Activated T-helper 1 cell treated with anti-CD3 and anti-CD28 coated beads, Interleukin-12 subunit alpha, Interleukin-12 subunit beta, Interleukin-2, Interleukin-4 antibody, amounts not matched to agents 30 ng/mL and 10 ng/mL and 1 ng/mL, durations not matched to agents 14 hours and 24 hours and 36 hours (primary cell): ENCODE results near the gene GHITM. TPM values are rescaled to one million over a fixed set of nuclear protein-coding genes. Genes with fewer than 3 reads are reported as not detected.
"Not testable (repeated sequence)": the region's sequence is repeated elsewhere in the genome, so short reads cannot be mapped to it uniquely, and the experiment has no call there.

Experiments used
- DNase-seq: peaks from one replicate; pipeline ENCODE4 v3.0.0; 2021; ENCODE audit warnings: low spot score
- H3K27ac Mint-ChIP-seq: one replicate; pipeline ENCODE4 v1.8.0; 2021; ENCODE audit warnings: mild to moderate bottlenecking, mixed read lengths
- H3K27me3 Mint-ChIP-seq: one replicate; pipeline ENCODE4 v1.8.0; 2022; ENCODE audit warnings: mild to moderate bottlenecking, moderate library complexity, mixed read lengths; ENCODE audit not compliant: insufficient read depth
- H3K36me3 Mint-ChIP-seq: one replicate; pipeline ENCODE4 v1.8.0; 2021; ENCODE audit warnings: low read depth, mixed read lengths
- H3K4me1 Mint-ChIP-seq: one replicate; pipeline ENCODE4 v1.8.0; 2021; ENCODE audit warnings: low read depth, mixed read lengths
- H3K4me3 Mint-ChIP-seq: one replicate; pipeline ENCODE4 v1.8.0; 2021; ENCODE audit warnings: mild to moderate bottlenecking, moderate library complexity, mixed read lengths
- H3K9me3 Mint-ChIP-seq: one replicate; pipeline ENCODE4 v1.8.0; 2021; ENCODE audit warnings: mixed read lengths
- intact Hi-C: fragments of 100-400 bp; cut with micrococcal nuclease; formaldehyde crosslinking; loops from one replicate; pipeline ENCODE4 v1.15.1; 2024
- total RNA-seq: library from RNA; stranded (reverse); gene quantifications from 2 replicates; pipeline ENCODE4 v1.2.3, GENCODE V29; 2022

Gene GHITM
- total RNA-seq, 1 donor from 2014 or later: 140 TPM

DNA sequence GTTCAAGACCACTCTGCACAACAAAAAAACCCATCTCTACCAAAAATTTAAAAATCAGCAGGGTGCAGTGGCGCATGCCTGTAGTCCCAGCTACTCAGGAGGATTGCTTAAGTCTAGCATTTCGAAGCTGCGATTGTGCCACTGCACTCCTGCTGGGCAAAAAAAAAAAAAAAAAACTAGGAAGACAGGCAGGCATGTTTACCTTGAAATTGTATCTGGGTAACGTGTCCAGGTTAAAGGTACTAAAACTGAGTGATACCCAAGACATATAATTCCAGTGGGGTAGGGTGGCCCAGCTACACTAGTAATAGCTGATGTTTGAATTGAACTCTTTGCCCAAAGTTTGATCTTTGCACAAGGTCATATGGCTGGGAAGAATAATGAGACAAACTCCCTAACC lies 16.2 kb downstream of the GHITM start:
- H3K9me3 Mint-ChIP-seq: no peaks in the 10 kb centered on the region
- no peak for DNase-seq
- peaks cover 6% of the 10 kb centered on the region for H3K27me3 Mint-ChIP-seq
- H3K4me1 Mint-ChIP-seq: peaks cover 9% of the 10 kb centered on the region
- intact Hi-C loops: loop anchor here (5.0 kb wide), 1 partner anchor 37 kb away; the partner anchor contains the start of gene CDHR1
- H3K4me3 Mint-ChIP-seq: no peak overlapping the region
- H3K36me3 Mint-ChIP-seq: peaks cover 19% of the 10 kb centered on the region
- H3K27ac Mint-ChIP-seq: no peak overlapping the region

DNA sequence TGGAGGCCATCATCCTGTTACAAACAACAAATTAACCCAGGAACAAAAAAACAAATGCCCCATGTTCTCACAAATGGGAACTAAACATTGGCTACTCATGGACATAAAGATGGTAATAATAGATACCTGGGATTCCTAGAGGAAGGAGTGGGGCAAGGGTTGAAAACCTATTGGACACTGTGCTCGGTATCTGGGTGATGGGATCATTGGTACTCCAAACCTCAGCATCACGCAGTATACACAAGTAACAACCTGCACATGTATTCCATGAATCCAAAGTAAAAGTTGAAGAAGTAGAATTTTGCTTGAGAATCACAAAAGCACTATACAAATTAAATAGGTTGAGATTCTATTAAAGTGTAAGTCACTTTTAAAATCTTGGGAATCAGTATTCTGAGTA lies 16.7 kb downstream of the GHITM start:
- Mint-ChIP-seq H3K9me3 (no peaks in the 10 kb centered on the region), H3K4me3 (no peak overlapping the region), H3K4me1 (peaks cover 9% of the 10 kb centered on the region), H3K36me3 (peaks cover 14% of the 10 kb centered on the region), H3K27ac (no peak overlapping the region), H3K27me3 (peaks cover 9% of the 10 kb centered on the region)
- intact Hi-C loops: loop anchor here (5.0 kb wide), 1 partner anchor 36 kb away; the partner anchor contains the start of gene CDHR1
- no peak for DNase-seq

DNA sequence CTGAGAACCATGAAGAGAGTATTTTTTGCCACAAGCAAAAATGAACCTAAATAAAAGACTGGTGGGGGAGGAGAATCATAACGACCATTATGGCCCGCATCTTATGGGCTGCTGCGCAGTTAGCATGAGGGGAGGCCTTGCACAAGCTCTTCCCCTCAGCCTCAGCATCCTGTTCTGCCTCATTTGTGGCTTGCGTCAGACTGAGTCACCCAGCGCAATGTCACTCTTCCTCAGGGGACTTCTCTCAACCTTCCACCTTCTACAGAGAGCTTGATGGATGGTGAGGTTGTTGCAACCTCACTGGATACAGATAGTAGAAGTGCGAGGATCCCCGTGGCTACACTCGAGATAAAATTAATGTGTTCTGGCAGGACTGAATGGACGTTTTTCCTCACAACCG lies 17.5 kb downstream of the GHITM start:
- Mint-ChIP-seq H3K9me3 (no peaks in the 10 kb centered on the region), H3K36me3 (peaks cover 12% of the 10 kb centered on the region), H3K27ac (no peak overlapping the region), H3K4me3 (no peak overlapping the region), H3K27me3 (peaks cover 9% of the 10 kb centered on the region), H3K4me1 (peaks cover 9% of the 10 kb centered on the region)
- intact Hi-C loops: loop anchor here (5.0 kb wide), 1 partner anchor 36 kb away; the partner anchor contains the start of gene CDHR1
- DNase-seq: no peak

DNA sequence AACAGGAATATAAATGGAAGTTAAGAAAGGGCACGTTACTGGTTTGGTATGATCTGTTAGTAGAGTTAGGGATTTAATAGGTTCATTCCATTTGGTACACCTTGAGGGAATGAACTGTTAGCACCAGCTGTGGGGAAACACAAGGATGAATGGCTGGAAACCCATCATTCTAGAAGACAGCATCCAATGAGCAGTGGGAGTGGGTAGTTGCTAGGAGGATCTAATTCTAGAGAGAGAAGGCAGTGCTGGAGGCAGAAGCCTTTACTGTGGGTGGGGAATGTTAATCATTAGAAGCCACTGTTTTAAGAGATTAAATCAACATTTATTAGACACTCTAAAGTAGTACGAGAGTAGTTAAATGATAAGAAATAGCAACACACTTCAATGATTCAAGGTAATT lies 18.8 kb downstream of the GHITM start:
- intact Hi-C loops: loop anchor here (5.0 kb wide), 1 partner anchor 34 kb away; the partner anchor contains the start of gene CDHR1
- H3K4me3 Mint-ChIP-seq: no peak overlapping the region
- peaks cover 9% of the 10 kb centered on the region for H3K27me3 Mint-ChIP-seq
- H3K36me3 Mint-ChIP-seq: peaks cover 9% of the 10 kb centered on the region
- DNase-seq: no peak
- no peak overlapping the region for H3K27ac Mint-ChIP-seq
- no peaks in the 10 kb centered on the region for H3K9me3 Mint-ChIP-seq
- peaks cover 9% of the 10 kb centered on the region for H3K4me1 Mint-ChIP-seq

DNA sequence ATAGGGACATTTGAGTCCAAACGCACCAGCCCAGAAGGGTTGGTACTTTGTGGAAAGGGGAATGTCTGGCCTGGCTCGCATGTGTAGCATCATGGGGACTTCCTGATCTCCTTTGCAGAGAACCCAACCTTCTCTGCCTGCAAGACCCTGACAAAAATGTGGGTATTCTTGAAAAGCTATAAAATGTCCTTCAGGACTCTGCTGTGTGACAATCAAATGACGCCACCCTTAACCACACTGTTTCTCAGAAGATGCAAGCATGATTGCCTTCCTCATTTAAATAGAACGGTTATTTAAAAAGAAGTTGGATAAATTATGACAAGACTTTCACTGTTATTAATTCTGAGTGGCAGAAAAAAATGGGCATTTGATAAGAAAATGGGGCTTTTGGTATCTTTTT lies 19.2 kb downstream of the GHITM start:
- peaks cover 9% of the 10 kb centered on the region for H3K4me1 Mint-ChIP-seq
- intact Hi-C loops: loop anchor here (5.0 kb wide), 1 partner anchor 34 kb away; the partner anchor contains the start of gene CDHR1
- H3K27me3 Mint-ChIP-seq: peaks cover 11% of the 10 kb centered on the region
- DNase-seq: no peak
- no peak overlapping the region for H3K4me3 Mint-ChIP-seq
- no peaks in the 10 kb centered on the region for H3K9me3 Mint-ChIP-seq
- H3K27ac Mint-ChIP-seq: no peak overlapping the region
- peaks cover 9% of the 10 kb centered on the region for H3K36me3 Mint-ChIP-seq

DNA sequence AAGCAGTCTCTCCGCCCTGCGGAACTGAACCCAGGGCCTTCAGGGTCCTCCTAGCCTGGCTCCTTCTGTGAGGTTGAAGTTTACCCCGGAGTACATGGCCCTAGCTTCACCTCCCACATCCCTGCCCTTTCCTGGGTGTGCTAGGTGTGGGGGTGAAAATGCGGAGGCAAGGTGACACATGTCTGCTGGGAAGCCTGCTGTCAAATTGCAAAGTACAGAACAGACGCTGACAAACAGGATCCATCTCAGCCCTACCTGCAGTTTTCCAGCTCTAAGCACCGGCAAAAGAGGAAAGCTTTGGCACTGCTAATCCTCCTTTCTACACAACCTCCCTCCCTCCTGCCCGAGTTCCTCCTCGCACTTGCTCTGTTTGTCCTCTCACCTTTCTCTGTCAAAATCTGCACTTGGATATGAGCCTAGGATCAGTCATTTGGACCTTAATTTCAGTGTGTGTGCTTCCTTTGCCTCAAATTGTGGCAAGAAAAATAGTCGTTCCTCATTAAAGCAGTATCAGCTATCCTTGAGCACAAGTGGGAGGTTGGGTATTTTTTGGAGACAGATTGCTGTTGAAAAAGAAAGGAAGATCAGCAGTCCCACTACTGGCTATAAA lies 19.9 kb downstream of the GHITM start:
- DNase-seq: no peak
- Mint-ChIP-seq H3K27me3 (peaks cover 15% of the 10 kb centered on the region), H3K4me1 (peaks cover 9% of the 10 kb centered on the region), H3K27ac (no peak overlapping the region), H3K4me3 (no peak overlapping the region), H3K9me3 (no peaks in the 10 kb centered on the region), H3K36me3 (peaks cover 9% of the 10 kb centered on the region)
- intact Hi-C loops: loop anchor here (5.0 kb wide), 1 partner anchor 33 kb away; the partner anchor contains the start of gene CDHR1

DNA sequence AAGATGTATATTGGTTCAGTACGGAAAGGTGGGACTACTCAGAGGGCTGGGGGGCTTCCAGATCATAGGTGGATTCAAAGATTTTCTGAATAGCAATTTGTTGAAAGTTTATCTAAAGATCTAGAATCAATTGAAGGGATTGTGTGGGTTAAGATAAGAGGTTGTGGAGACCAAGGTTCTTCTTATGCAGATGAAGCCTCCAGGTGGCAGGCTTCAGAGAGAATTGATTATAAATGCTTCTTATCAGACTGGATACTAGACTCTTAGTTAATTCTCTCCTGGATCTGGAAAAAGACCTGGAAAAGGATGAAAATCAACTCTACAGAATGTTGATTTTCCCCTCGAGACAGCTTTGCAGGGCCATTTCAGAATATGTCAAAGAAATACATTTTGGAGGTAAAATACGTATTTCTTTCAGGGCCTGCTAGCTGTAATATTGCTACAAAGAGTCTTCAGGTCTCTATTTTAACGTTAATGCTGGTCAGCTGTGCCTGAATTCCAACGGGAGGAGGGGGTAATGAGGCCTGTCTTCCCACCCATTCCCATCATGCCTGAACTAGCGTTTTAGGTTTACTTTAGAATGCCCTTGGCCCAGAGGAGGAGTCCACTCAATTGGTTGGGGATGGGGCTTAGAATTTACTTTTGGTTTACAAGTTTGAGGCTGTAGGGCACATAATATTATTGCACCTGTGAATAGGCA lies 21.5 kb downstream of the GHITM start:
- H3K27me3 Mint-ChIP-seq: peaks cover 18% of the 10 kb centered on the region
- intact Hi-C loops: no loop called here
- no peak overlapping the region for H3K27ac Mint-ChIP-seq
- H3K4me3 Mint-ChIP-seq: no peak overlapping the region
- H3K36me3 Mint-ChIP-seq: peaks cover 2% of the 10 kb centered on the region
- no peak for DNase-seq
- peaks cover 9% of the 10 kb centered on the region for H3K4me1 Mint-ChIP-seq
- no peaks in the 10 kb centered on the region for H3K9me3 Mint-ChIP-seq

DNA sequence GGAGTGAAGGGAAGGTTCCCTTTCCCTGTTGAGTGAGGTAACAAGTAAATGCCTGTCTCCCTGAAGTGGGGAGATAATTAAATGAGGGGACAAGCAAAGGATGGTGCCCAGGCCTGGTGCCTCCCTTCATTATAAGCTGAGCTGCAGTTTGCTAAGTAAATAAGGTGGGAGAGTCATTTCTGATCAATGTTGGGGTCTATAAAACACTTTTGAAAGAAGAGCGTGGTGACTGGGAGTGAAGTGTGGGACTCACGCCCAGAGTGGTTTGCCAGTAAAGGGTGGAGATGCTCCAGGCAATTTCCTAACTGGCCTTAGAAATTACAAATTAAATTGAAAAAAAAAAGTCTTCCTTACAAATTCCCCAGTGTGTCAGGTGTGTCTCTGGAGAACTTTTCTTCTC lies 24.7 kb downstream of the GHITM start:
- intact Hi-C loops: no loop called here
- no peak overlapping the region for H3K27ac Mint-ChIP-seq

DNA sequence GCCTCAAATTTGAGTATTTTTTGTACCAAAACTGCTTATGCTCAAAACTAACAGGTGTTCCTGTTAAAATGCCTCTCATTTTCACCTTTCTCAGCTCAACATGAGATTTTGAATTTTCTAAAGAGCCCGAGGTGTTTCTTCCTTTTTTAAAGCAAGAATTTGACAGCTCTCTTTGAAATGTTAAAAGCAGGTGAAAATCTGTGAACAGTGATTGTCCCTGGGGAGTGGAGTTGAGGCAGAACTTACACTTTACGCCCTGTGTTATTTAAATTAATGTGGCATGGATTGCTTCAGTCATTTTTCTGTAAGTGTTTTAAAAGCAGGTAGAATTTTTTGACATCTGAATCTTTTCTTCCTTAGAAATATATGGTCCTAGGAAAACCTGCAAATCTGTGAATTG lies 25.1 kb downstream of the GHITM start:
- Mint-ChIP-seq H3K4me3 (no peak overlapping the region), H3K27me3 (peaks cover 20% of the 10 kb centered on the region), H3K36me3 (no peaks in the 10 kb centered on the region), H3K27ac (no peak overlapping the region), H3K9me3 (no peaks in the 10 kb centered on the region), H3K4me1 (no peaks in the 10 kb centered on the region)
- DNase-seq: no peak
- intact Hi-C loops: no loop called here

More for the DNA sequence above, 24.7 kb downstream of the GHITM start:
- H3K4me3 Mint-ChIP-seq: no peak overlapping the region
- no peaks in the 10 kb centered on the region for H3K36me3 Mint-ChIP-seq
- DNase-seq: no peak
- no peaks in the 10 kb centered on the region for H3K4me1 Mint-ChIP-seq
- peaks cover 20% of the 10 kb centered on the region for H3K27me3 Mint-ChIP-seq
- no peaks in the 10 kb centered on the region for H3K9me3 Mint-ChIP-seq

DNA sequence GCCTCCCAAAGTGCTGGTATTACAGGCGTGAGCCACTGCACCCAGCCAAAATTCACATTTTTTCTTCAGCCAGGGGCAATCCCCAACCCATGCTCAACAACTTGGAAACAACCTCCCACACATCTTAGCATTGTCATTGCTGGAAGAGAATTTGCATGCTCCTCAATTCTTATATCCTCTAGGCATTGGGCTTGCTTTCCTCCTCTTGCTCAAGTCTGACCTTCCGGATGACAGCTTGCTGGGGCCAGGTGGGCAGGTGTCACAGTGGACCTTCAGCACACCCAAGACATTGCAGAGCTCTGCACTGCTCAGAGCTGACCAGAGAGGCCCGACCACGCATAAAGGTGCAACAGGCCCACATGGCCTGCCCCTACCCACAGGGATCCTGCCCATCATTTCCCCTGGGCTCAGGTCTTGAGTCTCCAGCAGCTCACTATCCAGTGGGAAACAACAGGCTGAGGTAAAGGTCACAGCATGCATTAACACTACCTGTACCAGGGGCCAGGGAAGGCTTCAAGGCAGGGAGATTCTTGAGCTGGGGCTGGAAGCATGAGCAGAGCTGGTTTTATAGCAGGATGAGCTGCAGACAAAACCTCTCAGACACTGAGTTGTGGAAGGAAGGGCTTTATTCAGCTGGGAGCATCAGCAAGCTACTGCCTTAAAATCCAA lies 27.4 kb downstream of the GHITM start:
- intact Hi-C loops: no loop called here
- H3K4me3 Mint-ChIP-seq: no peak overlapping the region
- no peaks in the 10 kb centered on the region for H3K36me3 Mint-ChIP-seq
- H3K4me1 Mint-ChIP-seq: no peaks in the 10 kb centered on the region
- no peak for DNase-seq
- peaks cover 11% of the 10 kb centered on the region for H3K27me3 Mint-ChIP-seq
- H3K9me3 Mint-ChIP-seq: no peaks in the 10 kb centered on the region
- no peak overlapping the region for H3K27ac Mint-ChIP-seq

DNA sequence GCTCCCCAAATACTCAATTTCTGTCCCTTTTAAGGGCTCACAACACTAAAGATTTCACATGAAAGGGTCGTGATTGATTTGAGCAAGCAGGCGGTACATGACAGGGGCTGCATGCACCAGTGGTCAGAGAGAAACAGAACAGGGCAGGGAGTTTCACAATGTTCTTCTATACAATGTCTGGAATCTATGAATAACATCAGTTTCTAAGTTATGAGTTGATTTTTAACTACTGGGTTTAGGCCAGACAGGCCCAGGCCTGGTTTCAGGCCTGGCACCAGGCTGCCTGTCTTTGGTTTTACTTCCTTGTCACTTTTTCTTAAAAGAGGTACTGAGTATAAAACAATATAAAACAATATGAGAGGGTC lies 28.0 kb downstream of the GHITM start:
- H3K4me3 Mint-ChIP-seq, H3K4me1 Mint-ChIP-seq, intact Hi-C loops, H3K9me3 Mint-ChIP-seq, H3K27ac Mint-ChIP-seq, DNase-seq, H3K36me3 Mint-ChIP-seq: not testable (repeated sequence)
- peaks cover 11% of the 10 kb centered on the region for H3K27me3 Mint-ChIP-seq

DNA sequence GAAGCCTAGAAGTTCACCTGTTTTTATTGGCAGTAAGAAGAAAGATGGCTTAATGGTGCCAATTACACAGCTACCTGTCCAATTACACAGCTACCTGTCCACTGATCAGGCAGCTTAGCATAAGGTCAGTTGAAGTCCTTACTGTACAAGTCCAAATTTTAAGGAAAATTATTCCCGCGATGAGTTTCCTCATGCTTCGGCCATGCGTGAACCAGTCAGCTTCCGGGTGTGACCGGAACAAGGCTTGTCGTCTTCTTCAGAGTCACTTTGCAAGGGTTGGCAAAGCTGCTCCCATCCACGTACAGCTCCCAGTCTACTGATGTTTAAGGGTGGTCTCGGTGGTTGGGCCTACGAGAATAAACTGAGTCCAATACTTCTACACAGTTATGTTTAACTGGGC lies 29.1 kb downstream of the GHITM start:
- H3K4me1 Mint-ChIP-seq, DNase-seq, H3K4me3 Mint-ChIP-seq, H3K36me3 Mint-ChIP-seq, H3K9me3 Mint-ChIP-seq, H3K27ac Mint-ChIP-seq, intact Hi-C loops: not testable (repeated sequence)
- H3K27me3 Mint-ChIP-seq: peaks cover 11% of the 10 kb centered on the region

DNA sequence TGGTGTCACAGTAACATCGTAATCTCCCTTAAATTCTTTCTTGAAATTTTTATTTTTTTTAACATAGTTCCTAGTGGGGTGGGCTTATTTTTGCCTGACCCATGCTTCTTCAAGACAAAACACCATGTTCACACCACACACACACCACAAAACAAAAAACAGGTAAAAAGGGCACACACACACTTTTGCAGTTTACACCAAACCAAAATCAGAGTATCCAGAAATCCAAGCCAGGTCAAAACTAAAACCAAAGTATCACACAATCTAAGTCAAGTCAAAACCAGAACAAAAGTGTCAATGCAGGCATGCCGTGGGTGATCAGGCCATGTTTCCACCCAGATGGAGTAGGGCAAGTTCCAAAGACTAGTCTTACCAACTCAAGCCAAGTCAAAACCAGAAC lies 31.9 kb downstream of the GHITM start:
- H3K36me3 Mint-ChIP-seq, H3K4me3 Mint-ChIP-seq, H3K27me3 Mint-ChIP-seq, DNase-seq, intact Hi-C loops, H3K4me1 Mint-ChIP-seq, H3K27ac Mint-ChIP-seq, H3K9me3 Mint-ChIP-seq: not testable (repeated sequence)
